HG03521 (cell line): ENCODE results near the gene GDI1.
A peak's percentile ranks its signal among the peaks of the same experiment; 100 is the strongest.
"Not testable (repeated sequence)": the region's sequence is repeated elsewhere in the genome, so short reads cannot be mapped to it uniquely, and the experiment has no call there.

ENCODE experiments used
- ATAC-seq: cut with Tn5 transposase; IDR thresholded peaks from one replicate; pipeline ENCODE4 v1.9.1; 2021; ENCODE audit warnings: mild to moderate bottlenecking, moderate library complexity; ENCODE audit not compliant: unreplicated experiment

The GDI1 gene

GRCh38 chrX:154436983-154437752, at the start of gene GDI1:
Gene GDI1, plus strand, starts transcription at chrX:154437154. Its CDS starts 101 bp downstream, at chrX:154437255.
- ATAC-seq = peak; percentile 46

DNA sequence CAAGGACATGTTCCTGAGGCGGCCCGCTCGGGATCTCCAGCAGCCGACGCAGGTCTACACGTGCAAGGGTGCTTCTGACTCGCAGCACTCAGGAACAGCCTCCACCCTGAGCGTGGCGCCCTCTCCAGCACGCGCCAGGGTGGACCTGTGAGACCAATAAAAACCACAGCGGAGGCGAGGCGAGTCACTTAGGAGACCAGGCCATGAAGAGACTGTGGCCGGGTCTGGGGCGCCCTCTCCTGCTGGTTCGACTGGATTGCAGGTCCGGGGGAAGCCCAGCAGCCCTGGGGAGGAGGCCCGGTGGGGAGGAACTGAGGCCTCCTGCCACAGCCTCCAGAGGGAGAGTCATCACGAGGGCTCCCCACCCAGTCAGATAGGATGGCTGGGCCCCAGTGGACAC, 48.9 kb upstream of the GDI1 start:
- not testable (repeated sequence) for ATAC-seq

- ATAC-seq = not testable (repeated sequence)
Measured at GRCh38 chrX:154388649-154389048, 48.3 kb upstream of the GDI1 start.

GRCh38 chrX:154389812-154390747, 46.9 kb upstream of the GDI1 start:
- ATAC-seq = peak; percentile 76

DNA sequence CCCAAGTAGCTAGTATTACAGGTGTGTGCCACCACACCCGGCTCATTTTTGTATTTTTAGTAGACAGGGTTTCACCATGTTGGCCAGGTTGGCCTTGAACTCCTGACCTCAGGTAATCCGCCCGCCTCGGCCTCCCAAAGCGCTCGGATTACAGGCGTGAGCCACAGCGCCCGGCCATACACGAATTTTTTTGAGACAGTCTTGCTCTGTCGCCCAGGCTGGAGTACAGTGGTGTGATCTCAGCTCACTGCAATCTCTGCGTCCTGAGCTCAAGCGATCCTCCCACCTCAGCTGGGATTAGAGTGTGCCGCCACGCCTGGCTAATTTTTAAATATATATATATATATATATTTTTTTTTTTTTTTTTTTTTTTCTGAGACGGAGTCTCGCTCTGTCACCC, 40.6 kb upstream of the GDI1 start:
- ATAC-seq = not testable (repeated sequence)

- ATAC-seq = peak; percentile 39
Measured at GRCh38 chrX:154396973-154397887, 39.7 kb upstream of the GDI1 start.

DNA sequence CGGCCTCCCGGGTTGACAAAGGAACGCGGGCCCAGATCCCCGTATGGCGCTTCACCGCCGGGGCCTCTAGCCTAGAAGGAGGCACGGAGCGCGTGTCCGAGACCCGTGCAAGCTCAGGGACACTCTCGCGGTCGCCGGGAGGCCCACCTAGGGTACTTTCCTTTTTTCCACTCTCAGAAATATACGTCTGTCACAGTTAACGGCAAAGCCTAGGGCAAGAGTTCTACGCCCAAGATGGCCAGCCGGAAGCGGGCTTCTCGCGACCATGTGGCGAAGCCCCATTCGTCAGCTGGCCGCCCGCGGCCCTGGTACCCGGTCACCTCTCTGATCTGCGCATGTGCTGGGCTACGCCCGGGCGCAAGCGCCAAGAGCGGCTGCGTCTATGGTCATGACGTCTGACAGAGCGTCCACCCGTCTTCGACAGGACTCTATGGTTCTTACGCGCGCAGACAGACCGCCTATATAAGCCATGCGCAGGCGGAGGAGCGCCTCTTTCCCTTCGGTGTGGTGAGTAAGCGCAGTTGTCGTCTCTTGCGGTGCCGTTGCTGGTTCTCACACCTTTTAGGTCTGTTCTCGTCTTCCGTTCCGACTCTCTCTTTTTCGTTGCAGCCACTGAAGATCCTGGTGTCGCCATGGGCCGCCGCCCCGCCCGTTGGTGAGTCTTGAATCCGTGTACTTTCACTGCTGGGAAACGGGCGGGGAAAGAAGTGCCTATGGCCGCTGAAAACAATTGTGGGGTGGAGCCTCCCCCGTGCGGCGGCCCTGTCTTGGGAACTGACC, 38.9 kb upstream of the GDI1 start, which contains the start of gene RPL10:
Gene RPL10 (plus strand): TSS at position 490 of the 780 bp plus-strand sequence. CDS start 143 bp downstream, at position 633.
- ATAC-seq = peak; percentile 80

- no peak for ATAC-seq
Measured at GRCh38 chrX:154398668-154399526, 38.1 kb upstream of the GDI1 start.

- no peak for ATAC-seq
Measured at GRCh38 chrX:154399527-154400368, 37.2 kb upstream of the GDI1 start.

DNA sequence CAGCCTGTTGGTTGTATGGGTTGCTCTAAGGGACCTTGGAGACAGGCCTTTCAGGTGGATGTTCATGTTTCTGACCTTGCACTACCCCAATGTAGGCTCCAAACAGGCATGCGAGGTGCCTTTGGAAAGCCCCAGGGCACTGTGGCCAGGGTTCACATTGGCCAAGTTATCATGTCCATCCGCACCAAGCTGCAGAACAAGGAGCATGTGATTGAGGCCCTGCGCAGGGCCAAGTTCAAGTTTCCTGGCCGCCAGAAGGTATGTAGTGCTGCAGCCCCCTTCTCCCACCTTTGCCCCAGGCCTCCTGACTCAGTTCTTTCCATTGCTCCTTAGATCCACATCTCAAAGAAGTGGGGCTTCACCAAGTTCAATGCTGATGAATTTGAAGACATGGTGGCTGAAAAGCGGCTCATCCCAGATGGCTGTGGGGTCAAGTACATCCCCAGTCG, 36.6 kb upstream of the GDI1 start:
- ATAC-seq = not testable (repeated sequence)

GRCh38 chrX:154401045-154401799, 35.7 kb upstream of the GDI1 start:
- no peak for ATAC-seq

DNA sequence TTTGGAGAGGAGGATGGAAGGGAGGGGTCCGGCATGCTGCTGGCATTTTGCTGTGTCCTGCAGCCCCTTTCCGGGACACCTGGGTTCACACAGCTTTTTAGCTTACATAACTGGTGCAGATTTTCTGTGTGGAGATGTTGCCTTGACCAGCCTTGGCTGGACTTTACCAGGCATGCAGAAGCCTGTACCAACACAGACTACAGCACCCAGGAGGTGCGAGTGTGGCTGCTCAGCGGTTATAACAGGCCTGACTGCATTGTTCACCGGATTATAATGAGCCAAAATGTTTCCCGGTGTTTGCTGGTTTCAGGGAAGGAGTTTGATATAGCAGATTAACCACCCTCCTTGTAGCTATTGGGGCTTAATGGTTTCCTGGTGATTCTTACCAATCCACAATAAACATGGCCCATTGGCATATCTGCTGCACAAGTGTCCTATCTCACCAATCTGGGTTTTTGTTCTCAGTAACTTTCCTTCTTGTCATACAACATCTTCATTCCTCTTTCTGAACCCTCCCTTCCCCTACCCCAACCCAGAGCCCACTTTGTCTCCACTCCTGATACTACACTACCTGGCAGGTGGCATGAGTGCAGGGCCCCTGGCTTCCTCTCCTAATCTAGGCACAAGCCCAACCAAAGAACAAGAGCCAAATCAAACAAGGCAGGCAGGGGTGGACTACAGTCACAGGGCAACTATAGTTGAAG, 34.9 kb upstream of the GDI1 start:
- ATAC-seq = no peak

DNA sequence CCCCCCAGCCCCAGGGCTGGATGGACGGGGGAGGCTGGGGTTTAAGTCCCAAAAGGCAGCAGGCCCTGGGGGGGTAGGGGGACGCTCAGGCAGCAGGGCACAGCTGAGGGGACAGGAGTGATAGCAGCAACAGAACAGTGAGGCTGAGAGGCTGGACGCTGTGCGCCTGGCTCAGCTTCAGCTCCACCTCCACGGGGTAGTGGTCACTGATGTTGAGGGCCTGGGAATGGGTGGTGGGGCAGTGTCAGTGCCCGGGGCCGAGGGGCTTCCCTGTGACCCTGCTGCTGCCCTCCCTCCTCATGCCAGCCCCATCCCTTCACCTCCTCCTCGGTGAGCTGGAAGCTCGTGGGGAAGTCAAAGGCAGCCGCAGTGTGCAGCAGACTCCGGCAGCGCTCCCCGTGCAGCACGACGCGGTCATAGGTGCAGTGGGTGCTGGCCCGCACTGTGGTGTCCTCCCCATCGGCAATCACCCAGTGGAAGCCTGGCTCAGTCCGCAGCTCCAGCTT, 34.3 kb upstream of the GDI1 start:
- no peak for ATAC-seq

DNA sequence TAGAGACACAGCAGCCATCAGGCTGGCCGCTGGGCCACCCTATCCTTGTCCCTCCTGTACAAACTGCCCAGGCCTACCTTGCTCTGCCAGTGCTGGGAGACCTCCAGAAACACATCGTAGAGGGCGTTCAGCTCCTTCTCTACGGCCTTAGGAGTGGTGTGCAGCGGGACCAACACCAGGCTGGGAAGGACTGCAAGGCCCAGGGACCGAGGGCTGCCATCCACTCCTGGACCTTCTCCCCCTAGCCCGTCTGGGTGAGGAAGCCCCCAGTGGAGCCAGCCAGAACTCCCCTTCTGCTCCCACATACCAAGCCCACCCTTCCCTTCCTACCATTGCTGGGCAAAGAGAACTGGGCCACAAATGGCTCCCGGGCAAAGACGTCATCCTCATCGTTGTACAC, 33.8 kb upstream of the GDI1 start:
- no peak for ATAC-seq

GRCh38 chrX:154403858-154404257, 33.1 kb upstream of the GDI1 start:
- ATAC-seq = no peak

GRCh38 chrX:154404625-154405192, 32.2 kb upstream of the GDI1 start:
- ATAC-seq = no peak
